Left lung (tissue), 10 donors: ENCODE data around the gene CADM1. TPM values are rescaled to one million over a fixed set of nuclear protein-coding genes. Genes with fewer than 3 reads are reported as not detected.

Experiments
- ATAC-seq: fragments of 200-7000 bp; cut with Tn5 transposase; one replicate; pipeline ENCODE4 v1.9.1; 2020; ENCODE audit warnings: moderate library complexity
- DNase-seq, 4 donors: peaks; one replicate each; pipeline ENCODE4 v3.0.0-alpha.2; 2013 to 2020
- H3K27ac ChIP-seq, 2 donors: fragments of 200-600 bp; sonication (generic) in 1 of 2; one replicate each; pipeline versions ENCODE4 v1.5.0 to v1.8.0; 2020 to 2021
- H3K27me3 ChIP-seq, 2 donors: fragments of 200-600 bp; sonication (generic) in 1 of 2; one replicate each; pipeline versions ENCODE4 v1.5.0 to v1.8.0; 2020 to 2021
- H3K36me3 ChIP-seq, 2 donors: fragments of 200-600 bp; sonication (generic) in 1 of 2; one replicate each; pipeline versions ENCODE4 v1.5.0 to v1.8.0; 2020 to 2021
- H3K4me1 ChIP-seq, 2 donors: fragments of 200-600 bp; one replicate each; pipeline ENCODE4 v1.8.0; 2021
- H3K4me3 ChIP-seq, 2 donors: fragments of 200-600 bp; sonication (generic) in 1 of 2; one replicate each; pipeline versions ENCODE4 v1.5.0 to v1.8.0; 2020 to 2021; ENCODE audit warnings: mild to moderate bottlenecking in 1 of 2
- H3K9me3 ChIP-seq, 2 donors: fragments of 200-600 bp; sonication (generic) in 1 of 2; one replicate each; pipeline versions ENCODE4 v1.5.0 to v1.8.0; 2020 to 2021
- intact Hi-C, 2 donors: fragments of 100-400 bp; cut with DNase I; formaldehyde crosslinking; loops; one replicate each; pipeline versions ENCODE4 v1.11.2 to v1.14.2; 2022
- polyA plus RNA-seq, 6 donors: library from polyadenylated mRNA; unstranded; fragments of 120-200 nt; gene quantifications; one replicate each; pipeline ENCODE4 v1.2.1, GENCODE V29; 2013; ENCODE audit not compliant: insufficient read length in 6 of 6
- total RNA-seq, 2 donors: library from RNA; stranded (reverse); fragmentation: NEBNext Ultra II Directional; extraction: Animal tissue kit (Norgen Biotek cat#: 25700); gene quantifications; one replicate each; pipeline ENCODE4 v1.2.1, GENCODE V29; 2021
- TF ChIP-seq, protein P1 (sequence below), 2 donors: fragments of 200-600 bp; sonication (generic) in 1 of 2; IDR thresholded peaks; one replicate each; pipeline versions ENCODE4 v1.5.0 to v1.8.0; 2021; ENCODE audit warnings: antibody characterized with exemption in 2 of 2
- donor health status: DM: no; HTN: yes; CAD: no.
- donor health status: DM: no; HTN: no; CAD: no.

Gene CADM1
- total and polyA plus RNA-seq, 8 donors: 105 to 307 (median 156) TPM

GRCh38 chr11:115527534-115528125 is 23.4 kb upstream of the CADM1 start:
- ATAC-seq: peak; percentile 77
- peak in 1 of 4 donors; percentile 65 for DNase-seq

GRCh38 chr11:115525531-115526006 is 21.4 kb upstream of the CADM1 start:
- Histone ChIP-seq H3K27ac (no peak overlapping the region), H3K27me3 (peaks cover 0 to 5% of the 10 kb centered on the region in 2 donors), H3K4me3 (no peak overlapping the region), H3K4me1 (no peaks in the 10 kb centered on the region), H3K36me3 (no peaks in the 10 kb centered on the region), H3K9me3 (no peaks in the 10 kb centered on the region)
- DNase-seq: no peak
- no peak for ATAC-seq
- intact Hi-C loops: no loop called here
- TF ChIP-seq, protein P1, sequence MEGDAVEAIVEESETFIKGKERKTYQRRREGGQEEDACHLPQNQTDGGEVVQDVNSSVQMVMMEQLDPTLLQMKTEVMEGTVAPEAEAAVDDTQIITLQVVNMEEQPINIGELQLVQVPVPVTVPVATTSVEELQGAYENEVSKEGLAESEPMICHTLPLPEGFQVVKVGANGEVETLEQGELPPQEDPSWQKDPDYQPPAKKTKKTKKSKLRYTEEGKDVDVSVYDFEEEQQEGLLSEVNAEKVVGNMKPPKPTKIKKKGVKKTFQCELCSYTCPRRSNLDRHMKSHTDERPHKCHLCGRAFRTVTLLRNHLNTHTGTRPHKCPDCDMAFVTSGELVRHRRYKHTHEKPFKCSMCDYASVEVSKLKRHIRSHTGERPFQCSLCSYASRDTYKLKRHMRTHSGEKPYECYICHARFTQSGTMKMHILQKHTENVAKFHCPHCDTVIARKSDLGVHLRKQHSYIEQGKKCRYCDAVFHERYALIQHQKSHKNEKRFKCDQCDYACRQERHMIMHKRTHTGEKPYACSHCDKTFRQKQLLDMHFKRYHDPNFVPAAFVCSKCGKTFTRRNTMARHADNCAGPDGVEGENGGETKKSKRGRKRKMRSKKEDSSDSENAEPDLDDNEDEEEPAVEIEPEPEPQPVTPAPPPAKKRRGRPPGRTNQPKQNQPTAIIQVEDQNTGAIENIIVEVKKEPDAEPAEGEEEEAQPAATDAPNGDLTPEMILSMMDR (IDR thresholded peaks at IDR 0.05): no peak

More at GRCh38 chr11:115527534-115528125, 23.4 kb upstream of the CADM1 start:
- Histone ChIP-seq H3K27ac (no peak overlapping the region), H3K4me1 (no peaks in the 10 kb centered on the region), H3K9me3 (no peaks in the 10 kb centered on the region), H3K4me3 (no peak overlapping the region), H3K27me3 (no peaks in the 10 kb centered on the region), H3K36me3 (no peaks in the 10 kb centered on the region)
- intact Hi-C loops: no loop called here
- TF ChIP-seq, protein P1 (IDR thresholded peaks at IDR 0.05): no peak

- H3K27me3 ChIP-seq: peaks cover 0 to 5% of the 10 kb centered on the region in 2 donors
- no peaks in the 10 kb centered on the region for H3K4me1 ChIP-seq
- TF ChIP-seq, protein P1 (IDR thresholded peaks at IDR 0.05): no peak
- DNase-seq (no peak), ATAC-seq (no peak)
- H3K27ac ChIP-seq: no peak overlapping the region
- intact Hi-C loops: no loop called here
- H3K36me3 ChIP-seq: no peaks in the 10 kb centered on the region
- H3K4me3 ChIP-seq: no peak overlapping the region
- H3K9me3 ChIP-seq: no peaks in the 10 kb centered on the region
Measured at GRCh38 chr11:115524572-115524971, 20.4 kb upstream of the CADM1 start.

GRCh38 chr11:115523727-115524399 is 19.6 kb upstream of the CADM1 start:
- TF ChIP-seq, protein P1 (IDR thresholded peaks at IDR 0.05): no peak
- no peak for DNase-seq
- no peaks in the 10 kb centered on the region for H3K9me3 ChIP-seq
- H3K4me3 ChIP-seq: no peak overlapping the region
- ATAC-seq: no peak
- peaks cover 0 to 5% of the 10 kb centered on the region in 2 donors for H3K27me3 ChIP-seq
- no peak overlapping the region for H3K27ac ChIP-seq
- H3K36me3 ChIP-seq: no peaks in the 10 kb centered on the region
- intact Hi-C loops: no loop called here
- no peaks in the 10 kb centered on the region for H3K4me1 ChIP-seq

GRCh38 chr11:115522302-115522701 is 18.1 kb upstream of the CADM1 start:
- H3K9me3 ChIP-seq: no peaks in the 10 kb centered on the region
- no peak for DNase-seq
- H3K36me3 ChIP-seq: no peaks in the 10 kb centered on the region
- peaks cover 0 to 5% of the 10 kb centered on the region in 2 donors for H3K27me3 ChIP-seq
- intact Hi-C loops: no loop called here
- no peak for ATAC-seq
- TF ChIP-seq, protein P1 (IDR thresholded peaks at IDR 0.05): no peak
- H3K4me3 ChIP-seq: no peak overlapping the region
- no peaks in the 10 kb centered on the region for H3K4me1 ChIP-seq
- no peak overlapping the region for H3K27ac ChIP-seq
